Activated B cell treated with CpG ODN at 0.5 μM for 24 hours (primary cell): ENCODE results near the gene CCDC197. TPM values are rescaled to one million over a fixed set of nuclear protein-coding genes. Genes with fewer than 3 reads are reported as not detected.

Source experiments
- ATAC-seq: fragments of 200-7000 bp; cut with Tn5 transposase; one replicate; pipeline ENCODE4 v1.10.0; 2021; ENCODE audit warnings: low read depth, mild to moderate bottlenecking, moderate library complexity
- CTCF ChIA-PET: fragments of 350-600 bp; sonication (Branson Sonifier 250); formaldehyde crosslinking; loops from one replicate; lab custom pipeline; 2021; ENCODE audit warnings: antibody characterized with exemption; lab: Charles Lee
- POLR2A ChIA-PET: fragments of 350-600 bp; sonication (Branson Sonifier 250); formaldehyde crosslinking; loops from one replicate; lab custom pipeline; 2021; ENCODE audit warnings: antibody characterized with exemption; lab: Charles Lee
- DNase-seq: peaks from one replicate; pipeline ENCODE4 v3.0.0; 2022
- H3K27ac Mint-ChIP-seq: one replicate; pipeline ENCODE4 v1.8.0; 2020; ENCODE audit warnings: mixed read lengths
- H3K27me3 Mint-ChIP-seq: one replicate; pipeline ENCODE4 v1.8.0; 2021; ENCODE audit warnings: mixed read lengths
- H3K36me3 Mint-ChIP-seq: one replicate; pipeline ENCODE4 v1.8.0; 2021; ENCODE audit warnings: low read depth, mixed read lengths
- H3K4me1 Mint-ChIP-seq: one replicate; pipeline ENCODE4 v1.8.0; 2021; ENCODE audit warnings: mixed read lengths
- H3K4me3 Mint-ChIP-seq: one replicate; pipeline ENCODE4 v1.8.0; 2020; ENCODE audit warnings: mild to moderate bottlenecking, mixed read lengths
- H3K9me3 Mint-ChIP-seq: one replicate; pipeline ENCODE4 v1.8.0; 2020; ENCODE audit warnings: mixed read lengths
- CTCF ChIP-seq: fragments of 200-600 bp; IDR thresholded peaks from one replicate; pipeline ENCODE4 v1.8.0; 2022; ENCODE audit warnings: antibody characterized with exemption, mild to moderate bottlenecking
- intact Hi-C: fragments of 100-400 bp; cut with micrococcal nuclease; formaldehyde crosslinking; loops from one replicate; pipeline ENCODE4 v1.15.1; 2024
- total RNA-seq: library from RNA; stranded (reverse); gene quantifications from 2 replicates; pipeline ENCODE4 v1.2.3, GENCODE V29; 2022

Gene CCDC197
- total RNA-seq, 1 donor from 2014 or later, result not detected

DNA sequence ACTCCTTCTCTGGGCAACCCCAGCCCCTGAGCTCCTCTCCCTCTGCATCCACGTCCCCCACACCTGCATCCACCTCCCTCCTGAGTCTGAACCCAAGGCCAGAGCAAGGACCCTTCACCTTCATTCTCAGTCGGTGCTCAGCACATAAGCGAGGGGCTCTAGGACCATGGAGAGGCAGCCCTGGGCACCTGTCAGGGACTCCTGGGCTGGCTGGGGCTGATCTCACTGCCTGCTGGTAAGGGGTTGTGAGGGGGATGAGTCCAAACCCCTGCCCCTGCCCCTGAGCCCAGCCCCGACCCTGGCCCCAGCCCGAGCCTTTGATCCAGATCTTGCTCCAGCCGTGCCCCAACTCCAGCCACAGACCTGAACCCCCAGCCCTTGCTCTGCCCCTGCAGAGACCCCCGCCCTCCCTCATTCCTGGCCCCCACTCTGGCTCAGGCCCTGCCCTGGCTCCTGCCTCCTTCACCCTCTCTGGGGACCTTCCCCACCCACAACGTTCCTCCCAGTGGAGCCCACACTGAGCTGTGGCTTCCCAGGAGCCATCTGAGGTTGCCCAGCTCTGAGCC lies 888 bp upstream of the CCDC197 start:
- ATAC-seq, result no peak
- H3K4me3 Mint-ChIP-seq, result no peak overlapping the region
- TF ChIP-seq CTCF, result no peak
- CTCF ChIA-PET, result interaction anchor here (1.0 to 11.8 kb wide), 2 partner anchors 26 to 57 kb away, joined by 3 to 307 read pairs; no protein-coding TSS in a partner anchor
- intact Hi-C loops, result no loop called here
- H3K27ac Mint-ChIP-seq, result no peak overlapping the region
- no peak for DNase-seq
- no peaks in the 10 kb centered on the region for H3K36me3 Mint-ChIP-seq
- H3K4me1 Mint-ChIP-seq, result no peaks in the 10 kb centered on the region
- peaks cover 28% of the 10 kb centered on the region for H3K27me3 Mint-ChIP-seq
- POLR2A ChIA-PET, result interaction anchor here (0.7 kb wide), 1 partner anchor 252 kb away, joined by 6 read pairs; no protein-coding TSS in a partner anchor
- no peaks in the 10 kb centered on the region for H3K9me3 Mint-ChIP-seq

GRCh38 chr14:93997916-93998870 lies 1.1 kb downstream of the CCDC197 start:
- ChIA-PET CTCF (interaction anchor here (1.2 to 11.8 kb wide), 2 partner anchors 14 to 59 kb away, joined by 3 to 307 read pairs; no protein-coding TSS in a partner anchor), POLR2A (interaction anchor here (1.6 to 2.1 kb wide), 2 partner anchors 30 to 58 kb away, joined by 5 to 8 read pairs; no protein-coding TSS in a partner anchor)
- no peaks in the 10 kb centered on the region for H3K9me3 Mint-ChIP-seq
- no peak for TF ChIP-seq CTCF
- H3K4me1 Mint-ChIP-seq, result no peaks in the 10 kb centered on the region
- H3K4me3 Mint-ChIP-seq, result no peak overlapping the region
- ATAC-seq (no peak), DNase-seq (no peak)
- H3K27me3 Mint-ChIP-seq, result peaks cover 27% of the 10 kb centered on the region
- no peaks in the 10 kb centered on the region for H3K36me3 Mint-ChIP-seq
- intact Hi-C loops, result no loop called here
- H3K27ac Mint-ChIP-seq, result no peak overlapping the region

GRCh38 chr14:93998871-93999403 lies 1.8 kb downstream of the CCDC197 start:
- no peaks in the 10 kb centered on the region for H3K9me3 Mint-ChIP-seq
- H3K27ac Mint-ChIP-seq, result no peak overlapping the region
- H3K4me3 Mint-ChIP-seq, result no peak overlapping the region
- no peak for DNase-seq
- ATAC-seq, result no peak
- no peak for TF ChIP-seq CTCF
- CTCF ChIA-PET, result interaction anchor here (1.2 to 11.8 kb wide), 3 partner anchors 14 to 60 kb away, joined by 3 to 307 read pairs (median 32); no protein-coding TSS in a partner anchor
- H3K4me1 Mint-ChIP-seq, result no peaks in the 10 kb centered on the region
- peaks cover 31% of the 10 kb centered on the region for H3K27me3 Mint-ChIP-seq
- H3K36me3 Mint-ChIP-seq, result no peaks in the 10 kb centered on the region
- intact Hi-C loops, result no loop called here
- POLR2A ChIA-PET, result interaction anchor here (1.4 to 3.0 kb wide), 3 partner anchors 20 to 59 kb away, joined by 7 to 18 read pairs (median 8); no protein-coding TSS in a partner anchor

- Mint-ChIP-seq H3K4me1 (no peaks in the 10 kb centered on the region), H3K27me3 (peaks cover 31% of the 10 kb centered on the region), H3K9me3 (no peaks in the 10 kb centered on the region), H3K27ac (no peak overlapping the region), H3K36me3 (no peaks in the 10 kb centered on the region), H3K4me3 (no peak overlapping the region)
- no peak for TF ChIP-seq CTCF
- CTCF ChIA-PET, result interaction anchor here (1.2 to 11.8 kb wide), 3 partner anchors 15 to 61 kb away, joined by 3 to 307 read pairs (median 32); no protein-coding TSS in a partner anchor
- ATAC-seq (no peak), DNase-seq (no peak)
- intact Hi-C loops, result no loop called here
- POLR2A ChIA-PET, result interaction anchor here (1.4 to 3.0 kb wide), 3 partner anchors 21 to 60 kb away, joined by 7 to 18 read pairs (median 8); no protein-coding TSS in a partner anchor
Observed at GRCh38 chr14:93999573-93999972, 2.5 kb downstream of the CCDC197 start.
